Trophoblast cell (in vitro differentiated cells and primary cell): ENCODE measurements around the gene SLC16A8.
"Not testable (repeated sequence)": the region's sequence is repeated elsewhere in the genome, so short reads cannot be mapped to it uniquely, and the experiment has no call there.

ENCODE experiments used
- DNase-seq, 2 donors: peaks; one replicate each; pipeline ENCODE4 v3.0.0-alpha.2; 2016
- H2AFZ ChIP-seq: 2 replicates; pipeline ENCODE4 v1.6.1; 2013; ENCODE audit warnings: low read length, moderate library complexity, mild to moderate bottlenecking; ENCODE audit not compliant: insufficient read depth, poor library complexity
- H2AK5ac ChIP-seq: 2 replicates; pipeline ENCODE4 v1.6.1; 2013; ENCODE audit warnings: mild to moderate bottlenecking, low read length
- H2BK120ac ChIP-seq: 2 replicates; pipeline ENCODE4 v1.6.1; 2013; ENCODE audit warnings: low read length, mild to moderate bottlenecking, moderate library complexity; ENCODE audit not compliant: insufficient read depth, poor library complexity
- H2BK12ac ChIP-seq: 2 replicates; pipeline ENCODE4 v1.6.1; 2013; ENCODE audit warnings: mild to moderate bottlenecking, low read length, moderate library complexity
- H2BK5ac ChIP-seq: 2 replicates; pipeline ENCODE4 v1.6.1; 2013; ENCODE audit warnings: low read length, low read depth, moderate library complexity, mild to moderate bottlenecking; ENCODE audit not compliant: poor library complexity
- H3K14ac ChIP-seq: 2 replicates; pipeline ENCODE4 v1.6.1; 2013; ENCODE audit warnings: mild to moderate bottlenecking, low read length
- H3K18ac ChIP-seq: 2 replicates; pipeline ENCODE4 v1.6.1; 2013; ENCODE audit warnings: mild to moderate bottlenecking, low read length
- H3K23ac ChIP-seq: 2 replicates; pipeline ENCODE4 v1.6.1; 2013; ENCODE audit warnings: low read length
- H3K27ac ChIP-seq: 2 replicates; pipeline ENCODE4 v1.5.1; 2013; ENCODE audit warnings: low read depth, mild to moderate bottlenecking, inconsistent platforms, low read length, moderate library complexity
- H3K27me3 ChIP-seq: 2 replicates; pipeline ENCODE4 v1.6.1; 2013; ENCODE audit warnings: inconsistent platforms, mild to moderate bottlenecking, low read length, moderate library complexity; ENCODE audit not compliant: insufficient read depth
- H3K36me3 ChIP-seq, 2 experiments: 1 replicate in 1 of 2; 2 replicates in 1 of 2; pipeline ENCODE4 v1.6.1; 2013; ENCODE audit warnings: low read length in 2 of 2, mild to moderate bottlenecking in 2 of 2, moderate library complexity in 1 of 2; ENCODE audit not compliant: insufficient read depth in 2 of 2, control insufficient read depth in 1 of 2
- H3K4ac ChIP-seq: 2 replicates; pipeline ENCODE4 v1.6.1; 2013; ENCODE audit warnings: low read depth, mild to moderate bottlenecking, low read length, moderate library complexity
- H3K4me1 ChIP-seq, 2 experiments: 1 replicate in 1 of 2; 2 replicates in 1 of 2; pipeline ENCODE4 v1.6.1; 2013; ENCODE audit warnings: low read length in 2 of 2, mild to moderate bottlenecking in 2 of 2, moderate library complexity in 1 of 2; ENCODE audit not compliant: insufficient read depth in 2 of 2, control insufficient read depth in 1 of 2
- H3K4me2 ChIP-seq: 2 replicates; pipeline ENCODE4 v1.6.1; 2013; ENCODE audit warnings: inconsistent platforms, mild to moderate bottlenecking, low read length, moderate library complexity
- H3K4me3 ChIP-seq: 2 replicates; pipeline ENCODE4 v1.5.1; 2013; ENCODE audit warnings: mild to moderate bottlenecking, low read depth, low read length, inconsistent platforms
- H3K79me1 ChIP-seq: one replicate; pipeline ENCODE4 v1.6.1; 2013; ENCODE audit warnings: low read length
- H3K79me2 ChIP-seq: 2 replicates; pipeline ENCODE4 v1.6.1; 2013; ENCODE audit warnings: low read length, mild to moderate bottlenecking; ENCODE audit not compliant: control insufficient read depth, insufficient read depth, poor library complexity
- H3K9ac ChIP-seq: 2 replicates; pipeline ENCODE4 v1.6.1; 2013; ENCODE audit warnings: mild to moderate bottlenecking, low read length
- H3K9me3 ChIP-seq: 2 replicates; pipeline ENCODE4 v1.6.1; 2013; ENCODE audit warnings: low read depth, mild to moderate bottlenecking, control low read depth, inconsistent platforms, low read length; ENCODE audit not compliant: insufficient read depth
- H4K12ac ChIP-seq: 2 replicates; pipeline ENCODE4 v1.6.1; 2013; ENCODE audit warnings: low read depth, mild to moderate bottlenecking, low read length, moderate library complexity
- H4K8ac ChIP-seq: 2 replicates; pipeline ENCODE4 v1.6.1; 2013; ENCODE audit warnings: low read depth, mild to moderate bottlenecking, low read length, moderate library complexity
- H4K91ac ChIP-seq: one replicate; pipeline ENCODE4 v1.6.1; 2013; ENCODE audit warnings: low read depth, mild to moderate bottlenecking, low read length, moderate library complexity
- WGBS: extraction: QIAGEN DNeasy Blood & Tissue Kit; methylation state at CpG from one replicate; pipeline ENCODE4 v1.1.7; 2013; ENCODE audit warnings: missing lambda C conversion rate; ENCODE audit not compliant: insufficient read length, insufficient coverage; ENCODE audit errors: extremely low coverage; 5-methylcytosine and 5-hydroxymethylcytosine counted together

SLC16A8 gene

GRCh38 chr22:38122616-38123015 lies 38.6 kb upstream of the SLC16A8 start:
- H4K8ac ChIP-seq = no peak overlapping the region
- no peak overlapping the region for H3K4ac ChIP-seq
- H3K79me2 ChIP-seq = no peaks in the 10 kb centered on the region
- H3K79me1 ChIP-seq = no peaks in the 10 kb centered on the region
- H3K9me3 ChIP-seq = peaks cover 3% of the 10 kb centered on the region
- H3K4me2 ChIP-seq = no peak overlapping the region
- no peak overlapping the region for H3K18ac ChIP-seq
- no peak overlapping the region for H3K9ac ChIP-seq
- no peak overlapping the region for H3K14ac ChIP-seq
- H4K12ac ChIP-seq = no peak overlapping the region
- H3K4me3 ChIP-seq = no peak overlapping the region
- peaks cover 0 to 4% of the 10 kb centered on the region in 2 experiments for H3K36me3 ChIP-seq
- no peak overlapping the region for H2BK5ac ChIP-seq
- H3K27ac ChIP-seq = no peak overlapping the region
- H4K91ac ChIP-seq = no peak overlapping the region
- H2AK5ac ChIP-seq = no peak overlapping the region
- H3K27me3 ChIP-seq = no peaks in the 10 kb centered on the region
- H2AFZ ChIP-seq = no peak overlapping the region
- peaks cover 4% of the 10 kb centered on the region in 2 experiments for H3K4me1 ChIP-seq
- no peak for DNase-seq
- H2BK12ac ChIP-seq = no peak overlapping the region
- no peak overlapping the region for H2BK120ac ChIP-seq
- H3K23ac ChIP-seq = no peak overlapping the region
- no CpG with 5 or more reads among the region's 6 CpGs for WGBS

DNA sequence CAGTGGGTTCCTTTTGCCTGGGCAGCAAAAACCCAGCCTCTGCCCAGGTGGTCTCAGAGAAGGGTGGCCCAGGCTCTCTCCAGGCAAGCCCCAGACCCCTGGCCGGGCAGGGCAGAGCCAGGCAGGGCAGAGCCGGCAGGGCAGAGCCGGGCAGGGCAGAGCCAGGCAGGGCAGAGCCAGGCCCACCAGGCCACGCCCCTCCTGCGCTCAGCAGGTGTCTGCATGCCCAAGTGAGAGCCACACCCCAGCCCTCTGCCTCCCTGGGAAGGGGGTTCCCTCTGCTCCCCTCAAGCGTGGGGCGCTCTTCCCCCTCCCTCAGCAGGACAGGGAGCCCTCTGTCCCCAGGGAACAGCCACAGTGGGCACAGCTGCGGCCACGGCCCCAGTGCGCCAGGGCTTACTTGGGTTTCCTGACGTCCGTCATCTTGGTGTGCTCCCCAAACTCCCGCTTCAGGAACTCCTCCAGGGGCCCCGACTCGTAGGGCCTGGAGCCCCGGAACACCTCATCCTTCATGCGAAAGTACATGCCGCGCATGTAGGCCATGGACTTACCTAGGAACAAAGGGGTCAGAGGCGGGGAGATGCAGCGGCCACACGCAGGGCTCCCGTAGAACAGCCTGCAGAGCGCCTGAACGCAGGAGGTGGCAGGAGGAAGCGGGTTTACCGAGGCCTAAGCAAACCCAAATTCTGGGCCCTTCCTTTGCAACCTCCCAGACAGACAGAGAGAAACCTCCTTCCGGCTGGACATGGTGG lies 36.6 kb upstream of the SLC16A8 start:
- H3K79me2 ChIP-seq = no peaks in the 10 kb centered on the region
- no peak overlapping the region for H3K9ac ChIP-seq
- no peak overlapping the region for H3K23ac ChIP-seq
- no peak overlapping the region for H4K8ac ChIP-seq
- H2AK5ac ChIP-seq = no peak overlapping the region
- H2AFZ ChIP-seq = no peak overlapping the region
- no peak overlapping the region for H2BK120ac ChIP-seq
- H4K91ac ChIP-seq = no peak overlapping the region
- H3K79me1 ChIP-seq = no peaks in the 10 kb centered on the region
- H2BK12ac ChIP-seq = no peak overlapping the region
- no peaks in the 10 kb centered on the region for H3K36me3 ChIP-seq
- H3K4me3 ChIP-seq = no peak overlapping the region
- H3K18ac ChIP-seq = no peak overlapping the region
- H3K4me1 ChIP-seq = peaks cover 4% of the 10 kb centered on the region in 2 experiments
- H3K4me2 ChIP-seq = no peak overlapping the region
- WGBS = no CpG with 5 or more reads among the region's 28 CpGs
- H3K14ac ChIP-seq = no peak overlapping the region
- no peak overlapping the region for H3K27ac ChIP-seq
- no peak overlapping the region for H4K12ac ChIP-seq
- H3K4ac ChIP-seq = no peak overlapping the region
- peaks cover 3% of the 10 kb centered on the region for H3K9me3 ChIP-seq
- no peaks in the 10 kb centered on the region for H3K27me3 ChIP-seq
- H2BK5ac ChIP-seq = no peak overlapping the region
- no peak for DNase-seq

DNA sequence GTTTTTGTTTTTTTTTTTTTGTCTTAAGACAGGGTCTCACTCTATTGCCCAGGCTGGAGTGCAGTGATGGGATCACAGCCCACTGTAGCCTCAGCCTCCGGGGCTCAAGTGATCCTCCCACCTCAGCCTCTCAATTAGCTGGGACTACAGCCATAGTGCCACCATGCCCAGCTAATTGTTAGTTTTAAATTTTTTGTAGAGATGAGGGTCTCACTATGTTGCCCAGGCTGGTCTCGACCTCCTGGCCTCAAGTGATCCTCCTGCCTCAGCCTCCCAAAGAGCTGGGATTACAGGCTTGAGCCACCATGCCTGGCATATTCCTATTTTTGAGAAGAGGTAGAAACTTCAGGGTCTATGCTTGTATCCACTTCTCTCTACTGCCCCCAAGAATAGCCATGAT lies 34.8 kb upstream of the SLC16A8 start:
- H3K9ac ChIP-seq, DNase-seq, H4K8ac ChIP-seq, H3K27me3 ChIP-seq, H2BK120ac ChIP-seq, H3K23ac ChIP-seq, H3K4me1 ChIP-seq, H3K14ac ChIP-seq, H3K4me3 ChIP-seq, H3K18ac ChIP-seq, H2BK12ac ChIP-seq, H3K36me3 ChIP-seq, H3K4ac ChIP-seq, H3K79me2 ChIP-seq, H3K79me1 ChIP-seq, H2BK5ac ChIP-seq, H4K12ac ChIP-seq, H3K27ac ChIP-seq, H2AFZ ChIP-seq, H4K91ac ChIP-seq, H2AK5ac ChIP-seq, H3K4me2 ChIP-seq, H3K9me3 ChIP-seq: not testable (repeated sequence)
- WGBS = no CpG with 5 or more reads among the region's 2 CpGs

DNA sequence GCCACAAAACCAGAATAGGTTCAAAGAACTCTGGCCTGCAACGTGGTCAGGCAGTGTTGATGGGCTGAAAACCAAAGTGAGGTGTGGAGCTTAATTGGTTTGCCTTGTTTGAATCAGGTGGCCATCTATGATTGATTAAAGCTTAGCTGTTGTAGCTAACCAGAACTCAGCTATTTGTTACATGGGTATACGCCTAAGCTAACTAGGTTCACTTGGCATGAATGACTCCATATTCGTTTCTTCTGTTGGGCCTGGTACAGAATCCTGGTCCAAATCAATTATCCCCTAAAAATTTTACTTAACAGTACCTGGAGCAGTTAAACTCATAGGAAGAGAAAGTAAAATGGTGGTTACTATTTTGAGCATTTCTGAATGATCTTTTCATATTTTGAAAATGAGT lies 34.2 kb upstream of the SLC16A8 start:
- Histone ChIP-seq H3K27ac (no peak overlapping the region), H2AFZ (no peak overlapping the region), H4K12ac (no peak overlapping the region), H3K27me3 (no peaks in the 10 kb centered on the region), H4K8ac (no peak overlapping the region), H3K18ac (no peak overlapping the region), H3K79me1 (no peaks in the 10 kb centered on the region), H3K36me3 (no peaks in the 10 kb centered on the region), H3K4ac (no peak overlapping the region), H3K4me1 (peaks cover 2 to 3% of the 10 kb centered on the region in 2 experiments), H2BK120ac (no peak overlapping the region), H4K91ac (no peak overlapping the region), H3K4me2 (no peak overlapping the region), H2BK5ac (no peak overlapping the region), H3K9ac (no peak overlapping the region), H3K79me2 (no peaks in the 10 kb centered on the region), H2AK5ac (no peak overlapping the region), H3K9me3 (no peaks in the 10 kb centered on the region), H3K14ac (no peak overlapping the region), H3K23ac (no peak overlapping the region), H3K4me3 (no peak overlapping the region), H2BK12ac (no peak overlapping the region)
- WGBS = no CpG with 5 or more reads among the region's 3 CpGs
- DNase-seq = no peak
